GM12801 (cell line): ENCODE measurements around the gene OR13F1.

Experiments
- TF ChIP-seq, protein P1 (sequence below): IDR thresholded peaks from one replicate; pipeline ENCODE4 v1.5.1; 2011; ENCODE audit warnings: control low read depth; ENCODE audit not compliant: insufficient read length; ENCODE audit errors: extremely low read depth

OR13F1 gene

DNA sequence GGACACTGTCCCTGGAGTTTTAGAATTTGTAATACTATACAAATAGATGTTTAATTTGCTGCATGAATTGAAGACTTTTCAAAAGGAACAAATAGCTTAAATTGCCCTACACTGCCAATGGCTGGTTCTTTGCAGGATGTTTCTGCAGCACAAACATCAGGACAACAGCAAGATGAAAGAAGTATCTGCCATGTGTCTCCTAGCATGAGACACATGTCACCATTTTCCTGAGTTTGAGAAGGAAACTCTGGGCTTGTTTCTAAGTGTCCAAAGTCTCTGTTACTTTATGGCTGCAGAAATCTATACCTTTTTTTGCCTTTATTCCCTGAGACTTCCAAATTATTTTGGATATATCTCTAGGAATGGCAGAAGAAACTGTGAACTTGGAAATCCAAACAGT lies 623 bp upstream of the OR13F1 start:
- TF ChIP-seq, protein P1, sequence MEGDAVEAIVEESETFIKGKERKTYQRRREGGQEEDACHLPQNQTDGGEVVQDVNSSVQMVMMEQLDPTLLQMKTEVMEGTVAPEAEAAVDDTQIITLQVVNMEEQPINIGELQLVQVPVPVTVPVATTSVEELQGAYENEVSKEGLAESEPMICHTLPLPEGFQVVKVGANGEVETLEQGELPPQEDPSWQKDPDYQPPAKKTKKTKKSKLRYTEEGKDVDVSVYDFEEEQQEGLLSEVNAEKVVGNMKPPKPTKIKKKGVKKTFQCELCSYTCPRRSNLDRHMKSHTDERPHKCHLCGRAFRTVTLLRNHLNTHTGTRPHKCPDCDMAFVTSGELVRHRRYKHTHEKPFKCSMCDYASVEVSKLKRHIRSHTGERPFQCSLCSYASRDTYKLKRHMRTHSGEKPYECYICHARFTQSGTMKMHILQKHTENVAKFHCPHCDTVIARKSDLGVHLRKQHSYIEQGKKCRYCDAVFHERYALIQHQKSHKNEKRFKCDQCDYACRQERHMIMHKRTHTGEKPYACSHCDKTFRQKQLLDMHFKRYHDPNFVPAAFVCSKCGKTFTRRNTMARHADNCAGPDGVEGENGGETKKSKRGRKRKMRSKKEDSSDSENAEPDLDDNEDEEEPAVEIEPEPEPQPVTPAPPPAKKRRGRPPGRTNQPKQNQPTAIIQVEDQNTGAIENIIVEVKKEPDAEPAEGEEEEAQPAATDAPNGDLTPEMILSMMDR = no peak

DNA sequence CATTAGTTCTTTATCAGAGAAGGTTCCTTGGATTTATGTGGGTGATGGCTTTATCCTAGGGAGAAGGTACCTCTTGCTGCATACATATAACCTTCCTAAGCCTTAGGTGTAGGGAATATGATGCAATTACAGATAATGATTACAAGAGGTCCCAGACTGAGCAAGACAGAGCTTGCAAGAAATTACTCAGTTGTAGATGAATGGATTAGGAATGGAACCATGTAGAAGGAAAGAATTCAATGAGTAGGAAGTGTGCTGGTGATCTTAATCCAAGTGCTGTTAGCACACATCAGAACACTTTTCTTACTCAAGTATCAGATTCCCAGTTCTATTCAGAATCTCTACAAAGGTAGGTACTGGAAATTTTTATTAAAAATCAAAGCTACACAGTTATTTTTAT lies 2.5 kb downstream of the OR13F1 start:
- TF ChIP-seq, protein P1 = no peak

DNA sequence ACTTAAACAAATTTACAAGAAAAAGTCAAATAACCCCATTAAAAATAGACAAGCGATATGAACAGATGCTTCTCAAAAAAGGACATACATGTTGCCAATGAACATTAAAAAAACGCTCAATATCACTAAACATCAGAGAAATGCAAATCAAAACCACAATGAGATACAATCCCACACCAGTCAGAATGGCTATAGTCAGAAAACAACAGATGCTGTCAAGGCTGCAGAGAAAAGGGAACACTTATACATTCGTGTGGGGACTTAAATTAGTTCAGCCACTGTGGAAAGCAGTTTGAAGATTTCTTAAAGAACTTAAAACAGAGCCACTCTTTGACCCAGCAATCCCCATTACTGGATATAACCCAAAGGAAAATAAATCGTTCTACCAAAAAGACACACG lies 10.8 kb downstream of the OR13F1 start:
- TF ChIP-seq, protein P1 = no peak

DNA sequence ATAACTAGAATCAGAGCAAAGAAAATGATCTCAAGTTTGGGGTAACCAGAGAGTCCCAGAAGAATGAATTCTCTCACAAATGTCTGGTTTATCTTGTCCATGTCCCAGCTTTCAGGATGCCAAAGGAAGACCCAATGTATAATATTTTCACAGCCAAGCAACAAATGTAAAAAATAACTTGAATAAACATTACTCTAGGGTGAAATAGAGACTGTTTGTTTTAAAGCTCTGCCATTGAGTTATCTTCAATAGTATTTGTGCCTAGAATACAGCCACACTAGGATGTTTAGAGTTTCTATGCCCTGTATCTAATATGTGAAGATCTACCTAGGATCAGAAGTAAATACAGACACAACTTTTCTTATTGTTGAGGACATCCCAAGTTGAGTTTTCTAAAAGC lies 23.0 kb downstream of the OR13F1 start, which contains the start of gene OR13C4:
Gene OR13C4 (minus strand): TSS at position 101 of the 400 bp plus-strand sequence. CDS start 0 bp downstream, at position 101.
- TF ChIP-seq, protein P1 = no peak

DNA sequence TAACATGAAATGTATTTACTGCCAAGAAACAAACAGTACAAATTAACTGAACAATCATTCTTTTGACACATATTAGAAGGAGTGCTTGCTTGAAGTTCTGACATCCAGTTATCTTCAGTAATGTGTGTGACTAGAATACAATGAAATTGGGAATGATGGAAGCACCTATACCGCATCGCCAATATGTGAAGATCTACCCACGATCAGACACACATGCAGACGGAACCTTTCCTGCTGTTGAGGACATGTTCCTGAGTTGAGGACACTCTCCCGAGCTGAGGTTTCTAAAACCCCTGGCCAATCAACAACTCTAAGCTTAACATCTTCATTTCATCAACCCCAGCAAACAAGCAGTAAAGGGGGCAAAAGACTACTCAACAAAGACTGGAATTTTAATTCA lies 32.7 kb downstream of the OR13F1 start, which contains the start of gene OR13C3:
Gene OR13C3 (minus strand): TSS at position 101 of the 400 bp plus-strand sequence. CDS start 133 bp downstream, outside the sequence.
- TF ChIP-seq, protein P1 = no peak

DNA sequence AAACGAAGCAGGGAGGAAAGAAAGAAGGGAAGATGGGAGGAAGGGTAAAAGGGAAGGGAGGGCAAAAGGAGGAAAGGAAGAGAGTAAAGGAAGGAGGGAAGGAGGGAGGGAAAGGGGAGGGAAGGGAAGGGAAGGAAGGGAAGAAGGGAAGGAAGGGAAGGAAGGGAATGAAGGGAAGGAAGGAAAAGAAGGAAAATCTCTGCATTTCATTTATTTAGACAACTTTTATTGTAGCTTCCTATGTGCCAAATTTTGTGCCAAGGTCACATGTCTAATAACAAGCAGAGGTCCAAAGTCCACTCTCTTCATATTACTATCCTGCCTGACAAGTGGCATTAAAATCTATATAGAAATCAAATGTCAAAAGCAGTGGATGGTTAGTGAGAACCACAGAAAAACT lies 35.2 kb downstream of the OR13F1 start:
- TF ChIP-seq, protein P1 = no peak

DNA sequence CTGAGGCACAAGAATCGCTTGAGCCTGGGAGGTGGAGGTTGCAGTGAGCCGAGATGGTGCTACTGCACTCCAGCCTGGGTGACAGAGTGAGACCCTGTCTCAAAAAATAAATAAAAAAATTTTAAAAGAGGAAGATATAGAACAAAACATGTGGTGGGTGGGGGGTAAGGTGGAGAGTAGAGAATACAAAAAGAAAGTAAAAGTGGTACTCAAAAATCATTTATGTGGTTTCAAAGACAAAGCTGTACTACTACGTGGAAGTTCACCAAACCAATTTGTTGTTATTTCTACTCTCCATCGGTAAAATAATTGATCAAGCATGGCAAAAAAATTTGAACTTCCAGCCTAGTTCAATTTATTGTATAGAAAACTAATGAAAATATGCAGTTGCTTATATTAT lies 40.6 kb downstream of the OR13F1 start:
- TF ChIP-seq, protein P1 = no peak

DNA sequence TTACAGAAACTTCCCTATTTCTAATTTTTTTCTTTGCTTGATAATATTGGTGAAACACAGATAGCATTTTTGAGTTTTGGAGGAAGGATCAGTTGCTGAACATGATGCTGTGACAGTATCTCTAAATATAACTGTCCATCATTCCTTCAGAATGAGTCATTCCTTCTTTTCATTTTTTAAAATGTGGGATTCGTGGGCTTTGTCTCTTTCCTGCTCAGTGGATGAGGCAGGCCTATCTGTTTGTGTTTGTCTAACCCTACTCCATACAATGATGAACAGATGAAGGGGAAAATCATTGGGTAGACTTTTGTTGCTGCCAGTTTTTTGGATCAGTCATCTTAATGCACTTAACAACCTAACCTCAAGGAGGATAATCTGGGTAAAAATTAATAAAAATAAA lies 49.2 kb downstream of the OR13F1 start:
- TF ChIP-seq, protein P1 = no peak
